NCI-H128 (cell line): ENCODE measurements around the gene UTP11.

ENCODE experiments used
- DNase-seq: peaks from one replicate; lab custom pipeline; 2025; ENCODE audit not compliant: unreplicated experiment; lab: John Stamatoyannopoulos, UW

UTP11 gene

DNA sequence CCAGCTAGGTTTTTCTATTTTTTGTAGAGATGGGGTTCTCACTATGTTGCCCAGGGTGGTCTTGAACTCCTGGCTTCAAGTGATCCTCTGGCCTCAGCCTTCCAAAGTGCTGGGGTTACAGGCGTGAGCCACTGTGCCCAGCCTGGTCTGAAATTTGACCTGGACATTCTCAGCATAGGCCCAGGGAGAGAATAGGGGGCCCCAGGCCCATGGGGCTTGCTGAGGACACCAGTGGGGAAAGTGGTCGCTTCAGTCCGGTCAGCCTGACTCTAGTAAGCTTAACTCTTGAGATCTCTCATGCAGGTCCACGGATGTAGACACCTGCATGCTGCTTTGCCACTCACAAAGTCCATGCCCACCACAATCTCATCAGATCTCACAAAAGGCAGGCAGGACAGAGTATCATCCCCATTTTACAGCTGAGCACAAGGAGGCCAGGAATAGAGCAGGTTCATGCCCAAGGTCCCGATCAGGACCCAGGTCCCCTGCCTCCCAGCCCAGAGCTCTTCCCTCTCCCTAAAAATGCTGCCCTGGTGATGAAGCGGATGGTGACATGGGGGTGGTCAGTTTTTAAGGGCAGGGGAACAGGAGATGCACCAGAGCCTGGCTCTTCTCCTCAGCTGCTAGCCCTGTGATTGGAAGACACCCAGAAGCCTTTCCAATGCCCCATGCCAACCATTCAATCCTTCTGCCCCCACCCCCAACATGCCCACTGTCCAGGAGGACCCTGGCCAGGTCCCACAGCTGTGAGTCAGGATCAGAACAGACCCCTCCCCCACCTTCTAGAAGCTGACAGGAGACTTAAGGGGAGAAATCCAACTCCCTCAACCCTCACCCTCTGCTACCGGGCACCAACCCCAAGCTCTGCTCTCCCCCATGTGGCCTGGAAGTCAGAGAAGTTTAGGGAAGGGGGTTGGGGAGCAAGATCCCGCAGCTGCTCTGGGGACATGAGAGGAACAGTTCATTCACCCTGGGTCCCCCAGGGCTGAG lies 9.0 kb upstream of the UTP11 start:
- DNase-seq, result no peak

DNA sequence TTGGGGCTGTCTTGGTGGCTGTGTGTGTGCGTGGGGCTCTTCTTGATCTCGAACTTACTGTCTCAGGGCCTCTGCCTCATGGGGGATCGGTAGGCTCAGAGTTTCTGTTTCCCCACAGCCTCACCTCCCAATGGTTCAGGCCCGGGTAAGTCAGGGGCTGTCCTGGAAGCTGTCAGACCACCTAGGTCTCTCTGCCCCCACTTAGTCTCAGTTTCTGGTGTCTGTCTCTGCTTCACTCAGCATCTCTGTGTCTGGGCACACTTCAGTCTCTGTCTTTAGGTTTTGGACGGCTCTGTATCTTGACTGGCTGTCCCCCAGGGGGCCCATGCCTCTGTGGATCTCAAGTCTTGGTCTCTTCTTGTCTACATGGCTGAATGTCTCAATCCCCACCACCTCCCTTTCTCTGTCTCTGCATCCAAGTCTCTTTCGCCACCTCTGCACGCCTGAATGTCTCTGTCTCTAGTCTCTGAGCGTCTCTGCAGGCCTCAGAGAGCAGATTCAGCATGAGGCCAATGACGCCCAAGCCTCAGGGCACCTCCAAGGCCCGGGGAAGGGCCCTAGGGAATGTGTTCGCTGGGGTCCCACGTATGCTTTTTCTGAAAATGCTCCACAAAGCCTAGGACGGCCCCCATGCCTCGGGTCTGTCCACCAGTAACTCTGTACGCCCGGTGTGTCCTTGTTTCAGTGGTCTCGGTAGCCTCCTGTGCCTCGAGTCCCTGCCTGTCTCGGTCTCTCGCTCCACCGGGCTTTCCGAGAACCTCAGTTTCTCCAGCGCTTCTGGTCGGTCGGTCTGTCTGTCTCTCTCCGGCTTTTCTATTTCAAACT lies 8.0 kb upstream of the UTP11 start:
- no peak for DNase-seq

DNA sequence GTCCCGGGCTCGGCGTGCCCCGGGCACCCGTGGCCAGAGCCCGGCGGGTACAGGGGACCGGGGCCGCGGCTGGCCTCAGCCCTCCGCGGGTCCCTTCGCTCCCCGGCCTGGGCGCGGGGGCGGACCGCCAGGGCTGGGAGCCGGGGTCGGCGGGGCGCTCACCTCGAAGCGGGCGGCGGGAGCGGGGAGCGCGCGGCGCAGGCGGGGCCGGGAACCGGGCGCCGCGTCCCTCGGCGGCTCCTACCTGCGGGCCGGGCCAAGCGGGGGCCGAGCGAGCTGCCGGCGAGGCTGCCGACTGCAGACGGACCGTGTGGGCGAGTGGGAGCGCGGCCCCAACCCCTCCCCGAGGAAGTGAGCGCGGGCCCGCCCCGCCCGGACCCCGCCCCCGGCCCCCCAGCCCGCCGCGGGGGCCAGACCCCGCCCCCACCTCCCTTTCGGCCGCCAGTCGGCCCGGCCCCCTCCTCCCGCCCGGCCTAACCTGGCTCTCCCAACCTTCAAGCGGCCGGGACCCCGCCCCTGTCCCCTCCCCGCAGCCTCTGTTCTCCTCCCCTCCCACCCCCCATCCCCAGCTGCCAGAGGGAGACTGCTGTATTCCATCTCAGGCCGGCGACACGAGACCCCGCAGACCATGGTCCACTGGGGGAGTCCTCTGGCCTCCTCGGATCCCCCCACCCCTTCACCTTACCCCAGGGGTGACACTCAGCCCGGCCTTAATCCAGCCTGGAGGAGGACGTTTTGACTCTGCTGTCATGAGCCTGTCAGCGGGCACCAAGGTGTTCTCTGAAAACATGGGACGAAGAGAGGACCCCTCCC lies 7.1 kb upstream of the UTP11 start, which contains the start of gene FHL3:
FHL3 (minus strand) TSS at position 320 of the 813 bp plus-strand sequence. CDS start 6,102 bp downstream, outside the sequence.
- no peak for DNase-seq

DNA sequence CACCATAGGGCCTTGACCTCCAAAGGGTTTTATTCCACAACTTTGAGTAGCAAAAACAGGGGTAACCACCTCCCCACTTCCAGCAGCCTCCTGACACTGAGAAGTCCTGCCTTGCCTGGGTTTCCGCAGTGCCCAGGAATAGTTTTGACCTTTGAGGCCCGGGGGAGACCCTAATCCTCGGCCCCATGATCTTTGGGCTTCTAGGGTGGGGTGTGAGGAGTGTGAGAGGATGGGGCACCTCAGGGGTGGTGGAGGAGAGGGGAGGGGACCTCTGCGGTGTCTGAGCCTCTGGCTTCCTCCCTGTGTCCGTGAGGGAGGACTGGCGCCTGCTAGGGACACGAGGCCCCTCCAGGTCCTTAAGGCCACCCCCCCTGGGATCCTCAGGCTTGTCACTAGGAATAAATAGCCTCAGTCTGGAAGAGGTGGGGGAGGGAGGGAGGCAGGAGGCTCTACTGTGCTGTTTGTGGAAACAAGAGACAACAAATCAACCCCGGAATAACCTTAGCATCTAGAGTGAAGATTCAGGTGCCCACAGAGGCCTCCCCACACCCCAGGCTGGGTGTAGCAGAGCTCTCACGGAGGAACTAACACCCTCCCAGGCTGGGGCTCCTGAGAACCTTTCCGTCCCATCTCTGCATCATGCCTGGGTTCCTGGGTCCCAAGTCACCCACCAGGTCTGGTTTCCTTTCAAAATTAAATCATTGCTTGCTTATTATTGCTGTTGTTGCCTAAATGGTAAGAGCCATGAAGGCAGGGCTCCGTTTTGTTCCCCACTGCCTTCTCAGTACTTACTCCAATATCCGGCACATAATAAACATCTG lies 6.3 kb upstream of the UTP11 start:
- DNase-seq, result no peak

DNA sequence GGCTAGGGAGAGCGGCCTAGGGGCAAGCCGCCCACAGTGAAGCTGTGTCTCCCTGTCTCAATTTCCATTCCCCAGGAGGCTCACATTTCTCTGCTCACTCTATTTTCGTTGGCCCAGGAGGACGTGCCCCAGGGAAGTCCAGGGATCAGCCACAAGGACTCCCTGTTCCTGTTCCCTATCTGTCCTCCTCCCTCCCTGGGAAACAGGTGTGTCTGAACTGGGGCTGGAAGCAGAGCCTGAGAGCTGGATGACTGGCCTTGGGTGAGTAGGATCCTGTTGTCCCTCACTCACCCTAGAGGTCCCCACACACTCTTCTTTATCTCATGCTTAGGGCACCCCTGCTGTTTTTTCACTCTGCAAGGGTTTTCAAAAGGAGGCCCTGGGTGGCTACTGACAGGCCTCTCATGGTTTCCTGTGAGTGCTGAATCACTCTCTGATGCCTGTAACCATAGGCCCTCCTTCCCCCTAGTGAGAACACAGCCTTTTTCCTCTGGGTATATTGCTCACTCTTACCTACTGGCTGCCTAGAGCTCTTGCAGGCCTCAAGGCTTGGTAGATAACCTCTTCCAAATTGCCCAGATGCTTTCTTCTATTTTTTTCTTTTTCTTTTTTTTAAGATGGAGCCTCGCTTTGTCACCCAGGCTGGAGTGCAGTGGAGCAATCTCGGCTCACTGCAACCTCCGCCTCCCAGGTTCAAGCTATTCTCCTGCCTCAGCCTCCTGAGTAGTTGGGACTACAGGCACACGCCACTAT lies 3.3 kb upstream of the UTP11 start:
- no peak for DNase-seq

DNA sequence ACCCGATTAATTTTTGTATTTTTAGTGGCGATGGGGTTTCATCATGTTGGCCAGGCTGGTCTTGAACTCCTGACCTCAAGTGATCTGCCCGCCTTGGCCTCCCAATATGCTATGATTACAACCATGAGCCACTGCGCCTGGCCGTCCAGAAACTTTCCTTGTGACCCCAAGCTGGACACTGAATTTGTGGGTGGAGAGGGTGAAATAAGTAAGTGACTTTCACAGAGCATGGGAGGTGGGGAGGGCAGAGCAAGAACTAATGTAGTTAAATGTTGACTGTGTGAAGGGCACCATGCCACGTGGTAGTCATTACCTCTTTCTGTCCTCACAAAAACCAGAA lies 2.7 kb upstream of the UTP11 start:
- DNase-seq, result no peak

DNA sequence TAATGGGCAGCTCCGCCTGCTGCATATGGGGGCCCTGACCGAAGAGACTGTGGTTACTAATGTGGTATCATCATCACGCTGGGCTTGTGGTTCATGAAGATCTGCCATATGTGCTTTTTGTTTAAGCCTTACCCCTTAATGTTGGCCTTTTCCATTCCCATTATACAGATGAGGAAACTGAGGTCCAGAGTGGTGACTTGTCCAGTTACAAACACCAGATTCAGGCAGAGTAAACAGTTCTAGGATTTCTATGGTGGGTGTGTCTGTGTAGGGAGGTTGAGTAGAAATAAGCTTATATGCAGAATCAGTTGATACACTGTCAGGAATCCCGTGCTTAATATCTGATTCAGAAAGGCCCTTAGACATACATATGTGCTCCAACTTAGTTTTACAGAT lies 691 bp downstream of the UTP11 start:
- DNase-seq, result no peak

DNA sequence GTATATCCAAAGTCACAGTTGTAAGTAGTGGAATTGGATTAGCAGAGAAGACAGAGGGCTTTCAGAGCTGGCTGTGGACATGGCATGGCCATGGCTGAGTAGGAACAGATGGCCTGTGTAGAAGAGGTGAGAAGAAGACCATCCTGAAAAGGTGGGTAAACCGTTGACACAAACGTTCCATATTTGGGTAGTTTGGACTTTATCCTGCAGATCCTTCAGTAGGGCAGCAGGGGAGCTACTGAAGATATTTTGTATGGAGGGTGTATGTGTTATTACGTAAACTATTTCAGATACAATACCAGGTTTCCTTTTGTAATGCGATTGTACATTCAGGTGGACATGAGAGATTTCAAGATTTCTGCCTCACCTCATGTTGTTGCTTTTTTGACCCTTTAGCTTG lies 1.6 kb downstream of the UTP11 start:
- no peak for DNase-seq

DNA sequence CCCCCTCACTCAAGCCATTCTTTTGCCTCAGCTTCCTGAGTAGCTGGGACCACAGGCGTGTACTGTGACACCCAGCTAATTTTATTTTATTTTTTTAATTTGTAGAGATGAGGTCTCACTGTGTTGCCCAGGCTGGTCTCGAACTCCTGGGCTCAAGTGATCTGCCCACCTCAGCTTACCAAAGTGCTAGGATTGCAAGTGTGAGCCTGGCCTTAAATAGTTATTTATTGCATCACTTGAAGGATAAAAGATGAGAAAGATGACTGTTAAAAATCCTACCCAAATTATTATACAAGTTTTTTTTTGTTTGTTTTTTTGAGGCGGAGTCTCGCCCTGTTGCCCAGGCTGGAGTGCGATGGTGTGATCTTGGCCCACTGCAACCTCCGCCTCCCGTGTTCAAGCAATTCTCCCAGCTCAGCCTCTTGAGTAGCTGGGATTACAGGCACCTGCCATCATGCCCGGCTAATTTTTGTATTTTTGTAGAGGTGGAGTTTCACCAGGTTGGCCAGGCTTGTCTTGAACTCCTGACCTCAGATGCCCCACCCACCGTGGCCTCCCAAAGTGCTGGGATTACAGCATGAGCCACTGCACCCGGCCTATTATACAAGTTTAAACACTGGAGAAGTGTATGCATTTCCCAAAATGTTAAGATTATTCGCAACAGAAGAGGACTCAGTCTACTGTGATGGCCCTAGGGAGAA lies 2.3 kb downstream of the UTP11 start:
- DNase-seq, result no peak

DNA sequence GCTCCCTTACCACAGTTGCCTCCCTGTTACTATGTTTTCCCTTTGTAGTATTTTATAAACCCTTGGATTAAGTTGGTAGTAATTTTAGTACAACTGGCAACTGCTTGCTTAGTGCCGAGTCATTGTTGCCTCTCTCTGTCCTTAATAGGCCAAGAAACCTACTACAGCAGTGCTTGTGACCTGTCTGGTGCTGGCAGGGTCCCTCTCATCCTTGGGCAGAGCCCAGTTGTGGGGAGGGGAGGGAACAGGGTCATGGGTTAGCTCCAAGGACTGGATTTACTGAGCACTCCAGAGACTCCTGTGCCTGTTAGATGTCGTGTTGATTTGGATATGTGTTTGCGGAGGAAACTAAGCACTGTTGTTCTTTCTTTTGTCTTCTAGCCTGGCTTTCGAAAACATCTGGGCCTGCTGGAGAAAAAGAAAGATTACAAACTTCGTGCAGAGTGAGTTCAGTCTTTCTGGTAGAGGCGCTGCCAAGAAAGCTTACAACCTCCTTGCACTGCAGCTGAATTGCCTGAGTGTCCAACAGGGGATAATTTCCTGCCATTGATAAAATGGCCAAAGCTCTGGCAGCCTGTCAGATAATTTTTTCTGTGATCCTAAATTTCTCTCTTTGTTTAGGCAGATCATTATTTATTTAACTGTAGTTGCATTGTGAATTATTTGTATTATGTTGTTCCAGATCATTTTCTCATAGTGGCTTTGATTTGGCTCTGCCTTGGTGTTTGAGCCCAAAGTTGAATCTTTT lies 3.6 kb downstream of the UTP11 start:
- no peak for DNase-seq

DNA sequence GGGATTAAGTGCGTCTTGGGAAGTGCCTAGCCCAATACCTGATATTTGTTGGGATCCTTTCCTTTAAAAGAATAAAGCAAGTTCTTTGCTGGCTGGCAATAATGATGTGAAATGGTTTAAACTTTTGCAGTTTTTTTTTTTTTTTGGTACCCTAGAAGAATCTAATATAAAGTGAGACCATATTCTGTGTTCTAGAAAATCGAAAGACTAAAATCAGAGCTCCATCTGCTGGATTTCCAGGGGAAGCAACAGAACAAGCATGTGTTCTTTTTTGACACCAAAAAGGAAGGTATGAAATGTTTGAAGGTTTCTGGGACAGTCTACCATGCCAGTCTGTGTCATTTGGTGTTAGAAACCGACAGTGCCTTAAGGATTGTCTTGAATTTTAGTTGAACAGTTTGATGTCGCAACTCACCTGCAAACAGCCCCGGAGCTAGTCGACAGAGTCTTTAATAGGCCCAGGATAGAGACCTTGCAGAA lies 6.4 kb downstream of the UTP11 start:
- no peak for DNase-seq

DNA sequence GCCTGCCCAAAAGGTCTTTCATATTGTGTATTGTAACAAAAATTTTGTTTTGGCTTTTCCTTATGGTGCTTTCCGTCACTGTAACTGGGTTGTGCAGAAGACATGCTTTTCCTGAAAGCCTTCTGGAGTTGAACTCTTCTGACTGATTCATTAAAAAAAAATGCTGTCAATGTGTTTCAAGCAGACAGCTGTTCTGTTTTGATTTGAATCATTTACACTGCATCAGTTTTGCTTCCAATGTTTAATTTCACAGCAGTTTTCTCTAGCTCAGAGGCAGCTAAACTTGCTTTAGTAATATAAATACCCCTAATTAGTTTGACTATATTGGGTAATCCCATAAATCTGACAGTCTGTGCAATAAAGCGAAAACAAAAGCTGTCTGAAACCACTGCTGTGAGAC lies 7.9 kb downstream of the UTP11 start:
- no peak for DNase-seq

DNA sequence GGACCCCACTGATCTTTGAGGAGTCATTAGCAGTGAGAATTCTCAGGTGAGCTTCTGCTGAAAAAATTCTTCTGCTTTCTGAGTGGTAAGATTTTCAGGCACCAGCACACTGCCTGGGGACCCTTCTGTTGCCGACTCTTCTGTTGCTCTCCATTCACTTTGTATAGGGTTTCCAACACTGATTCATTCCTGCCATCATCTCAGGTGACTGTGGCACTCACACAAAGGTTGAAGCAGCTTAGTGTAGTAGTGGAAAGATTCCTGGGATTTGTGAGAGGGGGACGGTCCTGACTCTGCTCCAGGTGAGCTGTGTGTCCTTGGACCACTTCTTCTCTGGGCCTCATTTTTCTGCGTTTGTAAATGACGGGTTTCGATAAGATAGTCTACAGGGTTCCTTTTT lies 9.4 kb downstream of the UTP11 start:
- no peak for DNase-seq

DNA sequence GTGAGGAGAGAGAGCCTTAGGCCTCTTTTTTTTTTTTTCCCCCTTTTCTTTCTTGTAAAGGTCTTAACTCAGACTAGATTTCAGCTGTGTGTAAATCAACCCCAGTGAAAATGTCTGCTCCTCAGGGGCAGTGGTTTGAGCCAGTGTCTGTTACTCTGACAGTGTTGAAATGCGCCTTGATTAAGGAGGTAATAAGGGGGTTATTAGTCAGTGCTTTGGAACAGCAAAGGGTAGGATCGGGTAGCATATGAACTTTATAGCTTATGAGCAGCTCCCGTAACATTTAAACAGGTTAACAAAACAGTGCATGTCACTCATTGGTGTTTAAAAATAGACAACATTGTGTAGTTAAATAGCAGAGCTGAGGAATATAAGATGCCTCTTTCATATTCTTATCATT lies 10.3 kb downstream of the UTP11 start:
- DNase-seq, result no peak

DNA sequence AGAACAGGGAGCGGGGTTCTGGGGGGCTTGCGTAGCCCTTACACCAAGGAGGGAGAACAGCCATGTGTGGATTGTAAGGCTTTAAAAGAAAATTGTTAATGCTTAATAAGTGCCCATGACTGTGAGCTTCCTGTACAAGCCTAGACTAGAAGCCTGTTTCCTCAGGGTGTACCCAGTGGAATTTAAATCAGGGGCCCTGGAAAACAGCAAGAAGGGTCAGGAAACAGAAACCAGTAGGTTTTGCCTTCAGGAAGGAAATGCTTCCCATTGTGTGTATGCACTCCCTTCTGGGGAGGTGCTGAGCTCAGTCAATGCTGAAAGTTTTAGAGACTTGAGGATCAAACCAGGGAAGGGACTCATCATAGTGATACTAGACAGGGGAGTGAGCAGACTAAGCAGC lies 12.7 kb downstream of the UTP11 start:
- no peak for DNase-seq

DNA sequence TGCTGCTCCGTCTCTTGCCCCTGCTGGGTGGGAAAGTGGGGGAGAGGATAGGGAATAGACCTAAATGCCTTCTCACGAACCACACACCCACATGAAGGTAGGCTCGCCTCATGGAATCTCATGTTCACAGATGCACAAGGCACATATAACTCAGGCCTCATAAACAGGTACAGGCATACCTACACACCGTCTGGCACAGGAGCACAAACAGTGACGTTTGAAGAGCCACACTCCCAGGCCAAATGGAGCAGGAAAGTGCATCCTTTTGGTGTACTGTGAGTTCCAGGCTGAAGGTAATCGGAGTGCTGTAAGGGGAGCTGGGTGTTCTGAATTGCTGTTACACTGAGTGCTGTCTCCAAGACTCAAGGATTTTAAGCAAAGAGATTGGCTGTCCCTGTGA lies 13.1 kb downstream of the UTP11 start:
- no peak for DNase-seq

DNA sequence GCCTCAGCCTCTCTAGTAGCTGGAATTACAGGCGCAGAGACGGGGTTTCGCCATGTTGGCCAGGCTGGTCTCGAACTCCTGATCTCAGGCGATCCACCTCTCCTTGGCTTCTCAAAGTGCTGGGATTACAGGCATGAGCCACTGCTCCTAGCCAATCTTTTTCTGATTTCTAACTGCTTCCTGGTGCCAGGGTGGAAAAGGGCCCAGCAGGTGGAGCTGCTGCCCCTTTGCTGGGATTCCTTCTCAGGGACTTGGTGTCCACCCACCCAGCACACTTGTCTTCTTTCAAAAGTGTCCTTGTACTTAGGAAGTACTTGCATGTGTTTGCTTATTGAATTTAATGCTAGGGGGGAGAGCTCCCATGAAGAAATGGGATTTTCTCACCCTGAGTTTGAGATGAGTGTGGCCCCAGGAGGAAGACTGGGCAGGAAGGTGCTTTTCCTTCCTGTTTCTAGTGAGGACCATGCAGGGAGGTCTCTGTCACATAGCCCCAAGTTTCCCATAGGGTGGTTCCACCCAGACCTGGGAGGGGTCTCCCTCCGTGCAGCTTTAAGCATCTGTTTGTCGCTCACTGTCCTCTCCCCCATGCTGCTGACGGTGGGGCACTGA lies 14.2 kb downstream of the UTP11 start:
- DNase-seq, result no peak
